ENCODE data around the gene GAS2L2.

The GAS2L2 gene

GRCh38 chr17:35701491-35701890 lies 51.5 kb downstream of the GAS2L2 start:
- in situ Hi-C loops (cut with MboI; ENCODE audit: low sequenced_read_pairs): no loop called here

GRCh38 chr17:35700150-35700549 lies 52.9 kb downstream of the GAS2L2 start:
- in situ Hi-C loops (cut with MboI; ENCODE audit: low sequenced_read_pairs): no loop called here

GRCh38 chr17:35698800-35699199 lies 54.2 kb downstream of the GAS2L2 start:
- in situ Hi-C loops (cut with MboI; ENCODE audit: low sequenced_read_pairs): no loop called here

GRCh38 chr17:35695613-35696012 lies 57.4 kb downstream of the GAS2L2 start:
- in situ Hi-C loops (cut with MboI; ENCODE audit: low sequenced_read_pairs): no loop called here

- in situ Hi-C loops (cut with MboI; ENCODE audit: low sequenced_read_pairs): no loop called here
These were observed 58.1 kb downstream of the GAS2L2 start for GRCh38 chr17:35694906-35695305.
